Activated T-helper 2 cell treated with anti-CD3 and anti-CD28 coated beads, Interferon-gamma antibody, Interleukin-2, Interleukin-4, amounts not matched to agents 10 μg/mL and 5 μg/mL and 100 μg/mL, durations not matched to agents 14 hours and 24 hours and 36 hours (primary cell): Measurements from ENCODE around the gene DEK. TPM values are rescaled to one million over a fixed set of nuclear protein-coding genes. Genes with fewer than 3 reads are reported as not detected.

Source experiments
- DNase-seq: peaks from one replicate; pipeline ENCODE4 v3.0.0; 2021; ENCODE audit warnings: low spot score
- H3K27ac Mint-ChIP-seq: one replicate; pipeline ENCODE4 v1.8.0; 2021; ENCODE audit warnings: mixed read lengths
- H3K27me3 Mint-ChIP-seq: one replicate; pipeline ENCODE4 v1.8.0; 2021; ENCODE audit warnings: low read depth, mixed read lengths
- H3K36me3 Mint-ChIP-seq: one replicate; pipeline ENCODE4 v1.8.0; 2021; ENCODE audit warnings: low read depth, mixed read lengths
- H3K4me1 Mint-ChIP-seq: one replicate; pipeline ENCODE4 v1.8.0; 2021; ENCODE audit warnings: low read depth, mixed read lengths
- H3K4me3 Mint-ChIP-seq: one replicate; pipeline ENCODE4 v1.8.0; 2021; ENCODE audit warnings: low read depth, mild to moderate bottlenecking, moderate library complexity, mixed read lengths
- H3K9me3 Mint-ChIP-seq: one replicate; pipeline ENCODE4 v1.8.0; 2021; ENCODE audit warnings: mixed read lengths
- intact Hi-C: fragments of 100-400 bp; cut with micrococcal nuclease; formaldehyde crosslinking; loops from one replicate; pipeline ENCODE4 v1.15.1; 2023
- total RNA-seq: library from RNA; stranded (reverse); gene quantifications from 2 replicates; pipeline ENCODE4 v1.2.3, GENCODE V29; 2022

DEK gene
- total RNA-seq, 1 donor from 2014 or later: 198 TPM

- intact Hi-C loops: no loop called here
- no peak overlapping the region for H3K27ac Mint-ChIP-seq
- H3K9me3 Mint-ChIP-seq: no peaks in the 10 kb centered on the region
- H3K36me3 Mint-ChIP-seq: no peaks in the 10 kb centered on the region
- H3K4me3 Mint-ChIP-seq: no peak overlapping the region
- peaks cover 61% of the 10 kb centered on the region for H3K27me3 Mint-ChIP-seq
- H3K4me1 Mint-ChIP-seq: peaks cover 8% of the 10 kb centered on the region
- DNase-seq: no peak
Observed at GRCh38 chr6:18279422-18279821, 15.1 kb upstream of the DEK start.

GRCh38 chr6:18277237-18278006, 13.1 kb upstream of the DEK start:
- Mint-ChIP-seq H3K36me3 (no peaks in the 10 kb centered on the region), H3K9me3 (no peaks in the 10 kb centered on the region), H3K27ac (no peak overlapping the region), H3K4me3 (peak overlapping the region; percentile 60), H3K27me3 (peaks cover 68% of the 10 kb centered on the region), H3K4me1 (peaks cover 8% of the 10 kb centered on the region)
- no peak for DNase-seq
- intact Hi-C loops: no loop called here

- Mint-ChIP-seq H3K27ac (no peak overlapping the region), H3K27me3 (peaks cover 71% of the 10 kb centered on the region), H3K4me3 (peak overlapping the region; percentile 37), H3K36me3 (no peaks in the 10 kb centered on the region), H3K9me3 (no peaks in the 10 kb centered on the region), H3K4me1 (peaks cover 8% of the 10 kb centered on the region)
- DNase-seq: no peak
- intact Hi-C loops: no loop called here
Observed at GRCh38 chr6:18276610-18277236, 12.4 kb upstream of the DEK start.

- Mint-ChIP-seq H3K27ac (no peak overlapping the region), H3K4me1 (peaks cover 4% of the 10 kb centered on the region), H3K4me3 (no peak overlapping the region), H3K9me3 (peaks cover 4% of the 10 kb centered on the region), H3K27me3 (peaks cover 23% of the 10 kb centered on the region), H3K36me3 (peaks cover 4% of the 10 kb centered on the region)
- intact Hi-C loops: no loop called here
- DNase-seq: no peak
Observed at GRCh38 chr6:18270216-18270615, 5.9 kb upstream of the DEK start.

GRCh38 chr6:18269717-18270116, 5.4 kb upstream of the DEK start:
- Mint-ChIP-seq H3K36me3 (peaks cover 7% of the 10 kb centered on the region), H3K27ac (no peak overlapping the region)

GRCh38 chr6:18269253-18269652, 4.9 kb upstream of the DEK start:
- Mint-ChIP-seq H3K27me3 (peaks cover 16% of the 10 kb centered on the region), H3K4me3 (no peak overlapping the region), H3K9me3 (peaks cover 5% of the 10 kb centered on the region), H3K4me1 (peaks cover 9% of the 10 kb centered on the region), H3K36me3 (peaks cover 7% of the 10 kb centered on the region), H3K27ac (no peak overlapping the region)
- intact Hi-C loops: no loop called here
- no peak for DNase-seq

More at GRCh38 chr6:18269717-18270116, 5.4 kb upstream of the DEK start:
- no peak for DNase-seq
- no peak overlapping the region for H3K4me3 Mint-ChIP-seq
- H3K27me3 Mint-ChIP-seq: peaks cover 18% of the 10 kb centered on the region
- H3K9me3 Mint-ChIP-seq: peaks cover 5% of the 10 kb centered on the region
- intact Hi-C loops: no loop called here
- peaks cover 9% of the 10 kb centered on the region for H3K4me1 Mint-ChIP-seq

- H3K36me3 Mint-ChIP-seq: peaks cover 15% of the 10 kb centered on the region
- peaks cover 5% of the 10 kb centered on the region for H3K9me3 Mint-ChIP-seq
- intact Hi-C loops: no loop called here
- H3K27me3 Mint-ChIP-seq: peaks cover 12% of the 10 kb centered on the region
- no peak overlapping the region for H3K27ac Mint-ChIP-seq
- no peak overlapping the region for H3K4me3 Mint-ChIP-seq
- no peak for DNase-seq
- peaks cover 9% of the 10 kb centered on the region for H3K4me1 Mint-ChIP-seq
Observed at GRCh38 chr6:18268066-18268465, 3.7 kb upstream of the DEK start.

- H3K36me3 Mint-ChIP-seq: peaks cover 31% of the 10 kb centered on the region
- DNase-seq: no peak
- H3K27ac Mint-ChIP-seq: no peak overlapping the region
- intact Hi-C loops: no loop called here
- peaks cover 5% of the 10 kb centered on the region for H3K9me3 Mint-ChIP-seq
- no peak overlapping the region for H3K4me3 Mint-ChIP-seq
- peaks cover 23% of the 10 kb centered on the region for H3K4me1 Mint-ChIP-seq
- no peaks in the 10 kb centered on the region for H3K27me3 Mint-ChIP-seq
Observed at GRCh38 chr6:18266523-18266912, 2.2 kb upstream of the DEK start.

GRCh38 chr6:18265787-18266522, 1.6 kb upstream of the DEK start:
- H3K9me3 Mint-ChIP-seq: peaks cover 5% of the 10 kb centered on the region
- no peaks in the 10 kb centered on the region for H3K27me3 Mint-ChIP-seq
- peaks cover 24% of the 10 kb centered on the region for H3K4me1 Mint-ChIP-seq
- peak overlapping the region; percentile 81 for H3K4me3 Mint-ChIP-seq
- DNase-seq: no peak
- intact Hi-C loops: loop anchor here (1.0 to 2.0 kb wide), 2 partner anchors 243 to 559 kb away; partner anchors contain the start of gene NUP153
- H3K36me3 Mint-ChIP-seq: peaks cover 34% of the 10 kb centered on the region
- H3K27ac Mint-ChIP-seq: peak overlapping the region; percentile 85

GRCh38 chr6:18264923-18265377, 620 bp upstream of the DEK start:
- DNase-seq: no peak
- intact Hi-C loops: loop anchor here (1.0 to 5.0 kb wide), 3 partner anchors 244 to 558 kb away; partner anchors contain the start of genes KIF13A and NUP153
- Mint-ChIP-seq H3K4me3 (peak overlapping the region; percentile 81), H3K9me3 (peaks cover 5% of the 10 kb centered on the region), H3K36me3 (peaks cover 44% of the 10 kb centered on the region), H3K27me3 (no peaks in the 10 kb centered on the region), H3K4me1 (peaks cover 34% of the 10 kb centered on the region), H3K27ac (peak overlapping the region; percentile 85)

- peaks cover 40% of the 10 kb centered on the region for H3K4me1 Mint-ChIP-seq
- peak overlapping the region; percentile 98 for H3K4me3 Mint-ChIP-seq
- H3K36me3 Mint-ChIP-seq: peaks cover 54% of the 10 kb centered on the region
Observed at GRCh38 chr6:18263418-18264218, 712 bp downstream of the DEK start.

More at GRCh38 chr6:18263418-18264218, 712 bp downstream of the DEK start:
- Mint-ChIP-seq H3K27ac (peak overlapping the region; percentile 97), H3K9me3 (peaks cover 5% of the 10 kb centered on the region), H3K27me3 (no peaks in the 10 kb centered on the region)
- DNase-seq: no peak
- intact Hi-C loops: loop anchor here (1.0 to 5.0 kb wide), 3 partner anchors 108 to 557 kb away; partner anchors contain the start of genes KDM1B, KIF13A, NUP153 and TPMT
